GM12875 (cell line): ENCODE measurements around the gene WFDC6.

Source experiments
- H3K4me3 ChIP-seq: one replicate; pipeline ENCODE4 v1.5.1; 2011; ENCODE audit warnings: low read depth, low read length, control low read depth
- TF ChIP-seq, protein P1 (sequence below): IDR thresholded peaks from 2 replicates; pipeline ENCODE4 v1.5.1; 2011; ENCODE audit warnings: low read depth, mild to moderate bottlenecking, control low read depth, inconsistent platforms, low read length, moderate library complexity, borderline replicate concordance; ENCODE audit not compliant: insufficient read depth

Gene WFDC6

GRCh38 chr20:45495501-45495941 is 43.8 kb downstream of the WFDC6 start:
- TF ChIP-seq, protein P1, sequence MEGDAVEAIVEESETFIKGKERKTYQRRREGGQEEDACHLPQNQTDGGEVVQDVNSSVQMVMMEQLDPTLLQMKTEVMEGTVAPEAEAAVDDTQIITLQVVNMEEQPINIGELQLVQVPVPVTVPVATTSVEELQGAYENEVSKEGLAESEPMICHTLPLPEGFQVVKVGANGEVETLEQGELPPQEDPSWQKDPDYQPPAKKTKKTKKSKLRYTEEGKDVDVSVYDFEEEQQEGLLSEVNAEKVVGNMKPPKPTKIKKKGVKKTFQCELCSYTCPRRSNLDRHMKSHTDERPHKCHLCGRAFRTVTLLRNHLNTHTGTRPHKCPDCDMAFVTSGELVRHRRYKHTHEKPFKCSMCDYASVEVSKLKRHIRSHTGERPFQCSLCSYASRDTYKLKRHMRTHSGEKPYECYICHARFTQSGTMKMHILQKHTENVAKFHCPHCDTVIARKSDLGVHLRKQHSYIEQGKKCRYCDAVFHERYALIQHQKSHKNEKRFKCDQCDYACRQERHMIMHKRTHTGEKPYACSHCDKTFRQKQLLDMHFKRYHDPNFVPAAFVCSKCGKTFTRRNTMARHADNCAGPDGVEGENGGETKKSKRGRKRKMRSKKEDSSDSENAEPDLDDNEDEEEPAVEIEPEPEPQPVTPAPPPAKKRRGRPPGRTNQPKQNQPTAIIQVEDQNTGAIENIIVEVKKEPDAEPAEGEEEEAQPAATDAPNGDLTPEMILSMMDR: no peak

DNA sequence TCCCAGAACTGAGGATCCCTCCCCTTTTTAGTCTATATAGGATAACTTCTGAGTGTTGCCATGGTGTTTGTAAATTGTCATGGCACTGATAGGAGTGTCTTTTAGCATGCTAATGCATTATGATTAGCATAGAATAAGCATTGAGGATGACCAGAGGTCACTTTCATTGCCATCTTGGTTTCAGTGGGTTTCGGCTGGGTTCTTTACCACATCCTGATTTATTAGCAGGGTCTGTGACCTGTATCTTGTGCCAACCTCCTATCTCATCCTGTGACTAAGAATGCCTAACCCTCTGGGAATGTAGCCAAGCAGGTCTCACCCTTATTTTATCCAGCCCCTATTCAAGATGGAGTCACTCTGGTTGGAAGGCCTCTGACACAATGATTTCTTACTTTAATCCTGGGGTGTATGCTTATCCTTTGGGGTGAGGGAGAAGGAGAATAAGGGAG is 50.2 kb downstream of the WFDC6 start:
- no peak overlapping the region for H3K4me3 ChIP-seq
- TF ChIP-seq, protein P1: no peak

More at GRCh38 chr20:45495501-45495941, 43.8 kb downstream of the WFDC6 start:
- no peak overlapping the region for H3K4me3 ChIP-seq

DNA sequence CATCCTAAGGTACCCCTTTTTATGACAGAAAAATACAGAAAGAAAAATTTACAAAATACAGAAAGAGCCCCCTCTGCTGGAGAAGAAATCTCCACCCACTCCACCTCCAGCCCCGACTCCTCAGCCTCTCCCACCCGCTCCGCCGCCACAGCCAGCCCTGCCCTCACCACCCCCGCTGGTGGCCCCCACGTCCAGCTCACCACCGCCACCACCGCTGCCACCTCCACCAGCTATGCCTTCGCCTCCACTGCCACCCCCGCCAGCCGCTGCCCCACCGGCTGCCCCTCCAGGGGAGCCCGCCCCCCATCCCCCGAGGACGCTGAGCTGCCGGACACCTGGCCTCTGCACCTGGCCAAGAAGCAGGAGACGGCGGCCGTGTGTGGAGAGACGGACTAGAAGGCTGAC is 52.0 kb downstream of the WFDC6 start:
- H3K4me3 ChIP-seq: no peak overlapping the region
- TF ChIP-seq, protein P1: no peak

DNA sequence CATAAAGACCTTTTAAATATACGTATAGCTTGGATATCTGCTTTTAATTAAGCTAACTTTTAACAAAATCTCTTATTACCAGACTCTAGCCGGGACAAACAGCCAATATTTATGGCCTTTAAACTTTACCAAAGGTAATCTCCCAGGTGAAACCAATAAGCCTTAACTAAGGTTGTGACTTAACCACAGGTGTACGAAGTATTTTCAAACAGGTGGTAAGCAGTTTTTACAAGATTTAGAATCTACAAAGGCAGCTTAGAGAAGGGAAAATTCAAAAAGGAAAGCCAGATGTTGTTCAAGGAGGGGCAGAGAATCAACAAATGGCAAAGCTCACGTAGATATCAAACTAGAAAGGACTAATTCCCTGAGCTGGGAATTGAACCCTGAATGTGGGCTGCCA is 53.9 kb downstream of the WFDC6 start:
- TF ChIP-seq, protein P1: no peak
- no peak overlapping the region for H3K4me3 ChIP-seq

- TF ChIP-seq, protein P1: no peak
- no peak overlapping the region for H3K4me3 ChIP-seq
These were observed 54.6 kb downstream of the WFDC6 start for GRCh38 chr20:45484676-45485075.
